ENCODE data around the gene PLCG2. TPM values are rescaled to one million over a fixed set of nuclear protein-coding genes. Genes with fewer than 3 reads are reported as not detected.
"Not testable (repeated sequence)": the region's sequence is repeated elsewhere in the genome, so short reads cannot be mapped to it uniquely, and the experiment has no call there.

PLCG2 gene
- total RNA-seq = 130 TPM

- peak; percentile 80 for DNase-seq (ENCODE audit: low spot score)
Measured at GRCh38 chr16:81778861-81779535, at the start of gene PLCG2. Gene PLCG2 (plus strand): TSS chr16:81779291. CDS start chr16:81785990, 6,699 bp downstream.

DNA sequence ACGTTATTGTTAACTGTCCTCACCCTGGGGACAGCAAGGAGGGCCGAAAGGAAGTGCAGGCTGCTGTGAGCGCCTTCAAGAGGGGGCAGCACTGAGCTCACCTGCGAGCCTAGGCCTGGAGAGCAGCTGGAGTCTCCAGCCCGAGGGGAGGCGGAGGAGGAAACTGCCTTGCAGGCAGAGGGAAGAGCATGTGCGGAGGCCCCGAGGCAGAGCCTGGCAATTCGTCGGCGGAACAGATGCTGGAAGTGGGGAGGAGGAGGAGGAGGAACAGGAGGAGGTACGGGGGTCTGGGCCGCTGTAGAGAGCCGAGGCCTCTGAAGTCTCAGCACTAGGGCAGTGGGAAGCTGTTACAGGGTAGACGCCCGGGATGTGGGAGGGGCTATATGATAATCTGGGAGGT is 49.6 kb upstream of the PLCG2 start:
- DNase-seq (ENCODE audit: low spot score) = no peak

DNA sequence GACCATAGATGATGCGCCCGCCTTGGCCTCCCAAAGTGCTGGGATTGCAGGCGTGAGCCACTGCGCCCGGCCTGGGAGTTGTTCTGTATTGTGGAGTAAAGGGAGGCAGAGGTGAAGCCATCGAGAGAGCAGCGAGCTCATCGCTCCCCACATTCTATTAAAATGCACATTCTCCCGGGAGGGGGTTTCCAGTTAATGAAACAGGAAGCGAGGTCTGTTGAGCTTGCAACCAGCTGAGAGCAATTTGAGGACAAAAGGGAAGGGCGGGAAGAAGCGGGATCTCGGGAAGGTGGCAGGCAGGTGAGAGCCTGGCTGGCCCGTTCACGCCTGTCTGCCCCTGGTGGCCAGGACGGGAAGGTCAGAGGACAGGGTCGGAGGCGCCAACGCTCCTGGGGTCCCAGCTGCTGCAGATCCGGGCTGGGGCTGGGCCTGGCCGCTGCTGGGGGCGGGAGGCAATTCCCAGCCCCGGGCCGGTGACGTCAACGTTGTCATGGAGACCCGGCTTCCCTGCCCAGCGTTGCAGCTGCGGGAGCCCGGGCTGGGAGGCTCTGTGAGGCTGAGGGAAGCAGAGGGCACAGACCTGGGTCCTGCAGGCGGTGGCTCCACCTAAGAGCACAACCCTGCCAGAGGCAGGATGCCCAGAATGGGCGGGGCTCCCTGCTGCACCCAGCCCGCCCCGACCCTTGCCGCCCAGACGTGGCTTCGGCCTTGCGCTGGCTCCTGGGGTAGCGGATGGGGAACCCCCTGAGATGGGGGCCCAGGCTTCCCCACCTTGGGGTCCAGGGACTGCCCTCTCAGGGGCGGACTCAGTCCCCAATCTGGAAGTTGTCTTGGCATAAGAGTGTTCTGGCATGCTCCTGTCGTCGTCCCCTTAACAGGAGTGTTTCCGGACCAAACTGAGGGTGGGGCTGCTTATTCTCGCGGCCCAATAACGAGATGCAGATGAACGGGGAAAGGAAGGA is 48.7 kb upstream of the PLCG2 start:
- peak; percentile 89 for DNase-seq (ENCODE audit: low spot score)

DNA sequence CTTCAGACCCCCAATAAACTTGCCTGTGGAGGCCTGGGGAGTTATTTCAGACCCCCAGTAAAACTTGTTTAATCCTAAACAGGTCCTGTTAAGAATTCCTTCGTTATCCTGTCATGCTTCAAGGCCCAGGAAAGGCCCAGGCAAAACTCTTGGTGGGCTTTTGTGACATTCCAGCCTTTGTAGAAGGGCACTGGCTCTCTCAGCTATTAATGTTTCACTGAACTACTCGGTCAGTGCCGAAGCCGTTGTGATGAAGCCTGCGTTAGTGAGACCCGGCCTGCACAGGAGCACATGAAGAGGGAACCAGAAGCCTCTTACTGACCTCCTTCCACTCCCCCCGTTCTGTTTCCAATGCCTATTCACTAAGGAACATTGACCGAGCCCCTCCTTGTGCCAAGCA is 47.4 kb upstream of the PLCG2 start:
- DNase-seq (ENCODE audit: low spot score) = no peak

DNA sequence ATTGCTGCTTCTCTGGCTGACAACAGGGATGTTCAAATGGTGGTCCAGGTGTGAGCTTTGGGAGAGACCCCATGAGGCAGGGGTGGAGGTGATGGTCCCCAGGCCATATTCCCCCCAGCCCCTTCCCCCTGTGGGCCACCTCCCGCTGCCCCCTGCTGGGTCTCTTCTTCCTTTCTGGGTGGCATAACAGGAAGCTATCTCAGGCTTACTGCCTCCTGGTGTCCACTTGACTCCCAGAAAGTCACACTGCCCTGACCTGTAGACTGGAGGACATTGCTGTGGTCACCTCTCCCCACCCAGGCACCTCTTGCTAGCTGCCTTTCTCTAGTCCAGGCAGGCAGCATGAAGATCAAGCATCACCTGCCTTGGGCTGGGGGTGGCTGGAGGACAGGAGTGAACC is 46.4 kb upstream of the PLCG2 start:
- no peak for DNase-seq (ENCODE audit: low spot score)

- no peak for DNase-seq (ENCODE audit: low spot score)
Measured at GRCh38 chr16:81733295-81733694, 45.8 kb upstream of the PLCG2 start.

GRCh38 chr16:81734632-81735434 is 44.3 kb upstream of the PLCG2 start:
- no peak for DNase-seq (ENCODE audit: low spot score)

- peak; percentile 93 for DNase-seq (ENCODE audit: low spot score)
Measured at GRCh38 chr16:81737885-81738536, 41.1 kb upstream of the PLCG2 start.

- DNase-seq (ENCODE audit: low spot score) = peak; percentile 48
Measured at GRCh38 chr16:81738783-81739496, 40.2 kb upstream of the PLCG2 start.

DNA sequence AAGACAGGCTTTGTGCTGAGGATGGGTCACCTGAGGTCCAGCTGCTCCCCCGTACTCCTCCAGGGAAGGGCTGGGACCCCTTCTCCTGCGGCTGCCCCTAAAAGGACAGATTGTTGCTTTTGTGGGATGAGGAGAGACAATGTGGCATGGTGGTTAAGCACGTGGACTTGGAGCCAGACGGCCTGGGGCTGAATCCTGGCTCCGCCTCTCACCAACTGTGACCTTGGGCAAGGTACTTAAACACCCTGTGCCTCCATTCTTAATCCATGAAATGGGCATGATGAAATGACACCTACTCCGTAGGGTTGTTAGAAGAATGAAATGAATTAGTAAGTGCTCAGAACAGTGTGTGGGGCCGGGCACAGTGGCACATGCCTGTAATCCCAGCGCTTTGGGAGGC is 39.6 kb upstream of the PLCG2 start:
- no peak for DNase-seq (ENCODE audit: low spot score)

GRCh38 chr16:81740169-81740568 is 38.9 kb upstream of the PLCG2 start:
- DNase-seq (ENCODE audit: low spot score) = peak; percentile 20

DNA sequence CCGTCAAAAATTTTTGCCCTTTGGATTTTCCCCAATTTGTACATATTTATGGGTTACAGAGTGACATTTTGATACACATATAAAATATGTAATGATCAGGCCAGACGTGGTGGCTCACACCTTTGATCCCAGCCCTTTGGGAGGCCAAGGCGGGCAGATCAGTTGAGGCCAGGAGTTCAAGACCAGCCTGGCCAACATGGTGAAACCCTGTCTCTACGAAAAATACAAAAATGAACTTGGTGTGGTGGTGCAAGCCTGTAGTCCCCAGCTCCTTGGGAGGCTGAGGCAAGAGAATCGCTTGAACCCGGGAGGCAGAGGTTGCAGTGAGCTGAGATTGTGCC is 37.7 kb upstream of the PLCG2 start:
- DNase-seq (ENCODE audit: low spot score) = not testable (repeated sequence)

GRCh38 chr16:81744385-81744784 is 34.7 kb upstream of the PLCG2 start:
- no peak for DNase-seq (ENCODE audit: low spot score)

- DNase-seq (ENCODE audit: low spot score) = no peak
Measured at GRCh38 chr16:81744911-81745310, 34.2 kb upstream of the PLCG2 start.

DNA sequence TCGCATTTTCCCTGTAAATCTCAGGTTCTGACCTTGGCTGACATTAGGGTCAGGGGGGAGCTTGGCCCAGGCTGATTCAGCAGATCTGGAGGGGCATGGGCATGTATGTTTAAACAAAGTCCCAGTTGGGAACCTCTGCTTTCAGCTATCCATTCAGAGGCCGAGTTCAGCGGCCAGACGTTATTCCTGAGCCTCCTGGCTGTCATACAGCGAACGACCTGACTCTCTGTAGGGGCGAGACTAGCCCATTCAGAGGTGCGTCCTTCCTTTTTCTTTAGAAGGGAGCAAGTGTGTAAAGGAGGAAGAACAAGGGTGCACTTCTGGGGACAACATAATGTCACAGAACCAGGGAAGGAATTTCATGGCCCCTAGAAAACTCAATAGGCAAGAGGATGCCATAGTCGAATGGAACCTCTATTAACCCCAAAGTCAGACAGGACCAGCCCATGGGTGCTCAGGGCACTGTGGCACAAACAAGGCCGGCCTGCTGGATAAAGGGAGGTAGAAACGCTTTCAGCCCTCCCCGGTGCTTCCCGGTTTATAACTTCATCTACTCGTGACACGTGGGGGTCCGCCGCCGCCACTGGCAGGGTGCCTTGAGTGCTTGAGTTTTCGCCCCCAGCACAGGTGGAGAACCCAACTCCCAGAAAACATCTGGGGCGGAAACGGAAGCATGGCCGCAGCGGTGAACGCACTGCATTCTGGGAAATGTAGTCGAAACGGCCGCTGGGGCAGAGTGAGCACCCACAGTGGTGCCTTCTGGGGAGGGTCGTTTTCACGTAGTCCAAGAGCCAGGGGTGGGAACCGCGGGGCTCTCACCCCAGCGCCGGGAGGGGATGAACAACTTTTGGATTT is 33.2 kb upstream of the PLCG2 start:
- DNase-seq (ENCODE audit: low spot score) = peak; percentile 77

DNA sequence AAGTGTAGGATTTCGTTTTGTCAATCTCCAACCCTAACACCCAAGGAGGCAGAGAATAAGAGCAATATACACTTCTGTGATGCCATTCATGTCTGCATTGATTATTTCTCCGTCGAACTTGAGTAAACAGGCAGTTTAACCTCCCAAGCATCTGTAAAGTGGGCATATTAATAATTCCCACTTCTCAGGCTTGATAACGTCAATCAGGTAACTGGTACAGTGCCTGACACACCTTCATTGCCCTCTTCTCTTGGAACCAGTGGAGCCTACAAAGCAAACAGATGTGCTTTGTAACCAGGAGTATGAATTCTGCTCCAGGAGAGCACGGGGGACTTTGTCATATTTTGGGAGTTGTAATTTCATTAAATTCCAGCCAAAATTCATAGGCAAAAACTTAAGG is 32.5 kb upstream of the PLCG2 start:
- DNase-seq (ENCODE audit: low spot score) = no peak

DNA sequence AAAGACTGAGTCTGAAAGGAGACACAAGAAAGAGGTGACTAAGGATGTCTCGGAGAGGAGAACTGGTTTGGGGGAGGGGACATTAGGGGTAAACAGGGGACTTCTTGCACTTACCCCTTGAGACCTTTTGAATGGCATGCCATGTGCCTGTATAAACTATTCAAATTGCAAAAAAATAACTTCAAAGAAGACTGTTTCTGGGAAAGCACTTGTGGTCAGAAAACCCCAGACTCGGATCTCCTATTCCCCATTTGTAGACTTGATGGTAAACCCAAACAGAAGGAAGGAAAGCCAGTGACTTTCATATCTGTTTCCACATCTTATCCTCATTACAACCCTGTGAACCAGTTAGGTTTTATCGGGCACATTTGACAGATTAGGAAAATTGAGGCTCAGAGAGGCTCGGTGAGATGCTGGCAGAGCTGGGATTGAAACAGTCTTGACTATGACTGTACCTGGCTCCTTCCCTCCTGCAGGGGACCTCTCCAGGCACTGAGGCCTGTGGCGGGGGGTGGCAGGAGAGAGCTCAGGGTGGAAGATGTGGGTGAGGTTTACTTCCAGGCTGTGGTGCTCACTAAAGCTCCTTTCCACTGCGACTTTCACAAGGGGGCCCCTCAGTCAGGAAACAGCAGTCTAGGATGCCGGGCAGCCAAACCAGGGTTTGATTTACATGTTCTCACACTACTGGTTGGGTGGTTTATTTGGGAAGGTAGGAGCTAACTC is 30.5 kb upstream of the PLCG2 start:
- DNase-seq (ENCODE audit: low spot score) = no peak

DNA sequence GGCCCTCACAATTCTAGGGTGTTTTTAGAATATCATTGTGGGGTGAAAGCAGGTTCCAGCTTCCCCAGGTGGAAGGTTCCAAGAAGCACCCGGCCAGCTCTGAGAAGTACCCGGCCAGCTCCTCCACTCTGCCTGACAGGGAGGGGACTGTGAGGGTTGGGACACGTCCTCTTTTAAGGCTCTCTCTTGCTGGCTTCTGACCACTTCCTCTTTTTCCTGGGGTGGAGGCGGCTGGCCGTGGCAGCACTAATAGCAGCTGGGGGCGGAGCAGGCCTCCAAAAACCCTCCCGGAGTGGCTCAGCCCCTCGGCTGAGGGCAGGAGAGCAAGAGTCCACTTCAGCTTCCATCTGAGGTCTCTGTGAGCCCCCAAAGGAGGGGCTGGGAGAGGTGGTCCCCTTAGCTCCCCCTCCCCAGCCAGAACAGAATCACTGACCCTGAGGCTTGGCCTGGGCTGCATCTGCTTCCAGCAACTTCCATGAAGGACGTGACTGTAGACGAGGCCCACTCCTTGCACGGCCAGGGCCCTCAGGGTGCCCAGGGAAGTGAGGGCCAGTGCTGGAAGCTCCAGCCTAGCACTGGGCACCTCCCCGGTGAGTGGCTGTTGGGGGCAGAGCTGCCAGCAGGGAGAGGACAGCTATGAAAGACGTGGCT is 26.7 kb upstream of the PLCG2 start:
- peak; percentile 49 for DNase-seq (ENCODE audit: low spot score)

DNA sequence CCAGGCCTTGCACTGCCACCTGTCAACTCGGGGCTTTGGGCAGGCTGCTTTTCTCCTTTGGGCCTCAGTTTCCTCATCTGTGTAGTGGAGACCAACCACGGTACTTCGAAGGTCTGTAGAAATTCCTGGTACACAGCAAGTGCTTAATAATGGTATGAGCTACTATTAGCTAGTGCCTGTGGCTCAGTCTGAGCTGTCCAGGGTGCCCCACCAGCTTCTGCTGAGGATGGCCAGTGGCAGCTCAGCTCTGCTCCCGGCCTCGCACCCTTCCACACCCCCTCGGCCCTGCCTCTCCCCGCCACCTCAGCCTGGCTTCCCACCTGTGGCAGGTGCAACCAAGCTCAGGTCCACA is 26.2 kb upstream of the PLCG2 start:
- DNase-seq (ENCODE audit: low spot score) = no peak

All from mucosa of gallbladder (tissue), 1 donor.